Heart right ventricle (tissue), 16 donors: ENCODE measurements around the gene RAB35. TPM values are rescaled to one million over a fixed set of nuclear protein-coding genes. Genes with fewer than 3 reads are reported as not detected.

ENCODE experiments used
- ATAC-seq, 8 donors: fragments of 200-7000 bp; cut with Tn5 transposase; one replicate each; pipeline ENCODE4 v1.9.1; 2020; ENCODE audit warnings: mild to moderate bottlenecking in 8 of 8, moderate library complexity in 8 of 8, moderate number of reproducible peaks in 1 of 8
- DNase-seq, 2 donors: peaks; one replicate each; pipeline ENCODE4 v3.0.0-alpha.2; 2020
- H3K27ac ChIP-seq, 10 donors: fragments of 200-600 bp; sonication (generic) in 2 of 10; one replicate each; pipeline versions ENCODE4 v1.5.0 to v1.8.0; 2020 to 2022; ENCODE audit warnings: mild to moderate bottlenecking in 3 of 10
- H3K27me3 ChIP-seq, 7 donors: fragments of 200-600 bp; one replicate each; pipeline ENCODE4 v1.8.0; 2021 to 2022; ENCODE audit warnings: mild to moderate bottlenecking in 2 of 7
- H3K36me3 ChIP-seq, 9 donors: fragments of 200-600 bp; sonication (generic) in 1 of 9; one replicate each; pipeline versions ENCODE4 v1.5.0 to v1.8.0; 2020 to 2022; ENCODE audit warnings: mild to moderate bottlenecking in 2 of 9
- H3K4me1 ChIP-seq, 9 donors: fragments of 200-600 bp; sonication (generic) in 1 of 9; one replicate each; pipeline versions ENCODE4 v1.5.0 to v1.8.0; 2020 to 2022; ENCODE audit warnings: mild to moderate bottlenecking in 4 of 9
- H3K4me3 ChIP-seq, 10 donors: fragments of 200-600 bp; sonication (generic) in 2 of 10; one replicate each; pipeline versions ENCODE4 v1.5.0 to v1.8.0; 2020 to 2022; ENCODE audit warnings: mild to moderate bottlenecking in 7 of 10, moderate library complexity in 2 of 10
- H3K9me3 ChIP-seq, 11 donors: fragments of 200-600 bp in 10 of 11; sonication (generic) in 2 of 11; one replicate each; pipeline versions ENCODE4 v1.5.0 to v1.8.0; 2013 to 2022; ENCODE audit warnings: mild to moderate bottlenecking in 2 of 11, control low read depth in 1 of 11, moderate library complexity in 1 of 11
- WGBS, 2 donors: extraction: QIAGEN DNeasy Blood & Tissue Kit; methylation state at CpG; one replicate each; pipeline ENCODE4 v1.1.7; 2013; ENCODE audit warnings: inconsistent platforms in 1 of 2; 5-methylcytosine and 5-hydroxymethylcytosine counted together
- intact Hi-C, 10 donors: fragments of 100-400 bp; cut with DNase I; formaldehyde crosslinking; loops; one replicate each; pipeline versions ENCODE4 v1.11.1 to v1.14.2; 2022
- polyA plus RNA-seq, 2 donors: library from polyadenylated mRNA; stranded (reverse); fragments of 200-250 nt; gene quantifications; one replicate each; pipeline ENCODE4 v1.2.3, GENCODE V29; 2013
- total RNA-seq, 10 donors: library from RNA; stranded (reverse); fragmentation: NEBNext Ultra II Directional in 3 of 10; extraction: Animal tissue kit (Norgen Biotek cat#: 25700) in 3 of 10; gene quantifications; one replicate each; pipeline versions ENCODE4 v1.2.1 to v1.2.4, GENCODE V29; 2021 to 2023
- TF ChIP-seq, protein P1 (sequence below), 9 donors: fragments of 200-600 bp; sonication (generic) in 2 of 9; IDR thresholded peaks; one replicate each; pipeline versions ENCODE4 v1.5.0 to v1.8.0; 2021 to 2022; ENCODE audit warnings: antibody characterized with exemption in 9 of 9, mild to moderate bottlenecking in 5 of 9, moderate library complexity in 1 of 9
- donor health status: Arrhythmogenic right ventricular cardiomyopathy.
- donor health status: ischemic (EF 13 %, LVEDD 7.1; RV severe dilation, severe dysfunction).
- donor health status: healthy with polysubstance abuse.
- donor health status: DM: no; HTN: yes; CAD: no.
- donor health status: DM: no; HTN: no; CAD: no.
- donor health status: ischemic (EF 25% LVEDD 6.9; RV normal size, moderate dysfunction).
- donor health status: ischemic (EF 25% LVEDD 5.7; RV mildly dilated, moderate dysfunction).
- donor health status: healthy.
- donor health status: DM: yes; HTN: yes; CAD: no.
- donor health status: Ischemic cardiomyopathy.
- donor health status: ischemic (EF 35%, LVEDD 5.7; RV mildly dilated, moderate dysfunction).
- donor health status: nonischemic (EF 11% LVEDD 7.7; RV severe dilation, severe dysfunction).
- donor health status: DM: yes; HTN: yes; CAD: no.
- donor health status: PGD.
- donor health status: ischemic (EF 29% LVEDD 5.4; RV normal size, mild dysfunction).
- donor health status: nonischemic (EF 23%, LVEDD 6.1; RV moderate dilation, normal function).

RAB35 gene
- total and polyA plus RNA-seq, 12 donors, result 13.3 to 33.6 (median 23.9) TPM

DNA sequence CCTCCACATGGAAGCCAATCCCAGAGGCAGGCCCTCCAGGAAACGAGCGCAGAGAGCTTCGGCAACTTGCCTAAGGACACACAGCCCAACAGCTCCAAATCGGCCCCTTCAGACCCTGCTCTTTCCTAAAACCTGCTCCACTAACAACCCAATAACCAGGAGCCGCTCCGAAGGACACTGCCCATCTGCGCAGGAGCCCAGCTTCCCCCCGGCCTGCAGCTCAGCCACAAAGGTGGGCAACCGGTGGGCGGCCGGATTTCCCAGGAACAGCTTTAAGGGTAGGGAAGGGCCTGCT, 13.6 kb downstream of the RAB35 start:
- Histone ChIP-seq H3K4me3 (no peak overlapping the region), H3K4me1 (peaks cover 11 to 42% (median 32%) of the 10 kb centered on the region in 9 donors), H3K27ac (no peak overlapping the region), H3K36me3 (peaks cover 0 to 97% (median 16%) of the 10 kb centered on the region in 9 donors), H3K9me3 (no peaks in the 10 kb centered on the region), H3K27me3 (no peaks in the 10 kb centered on the region)
- 91 to 92% methylated on average over 11 of the region's 11 CpGs for WGBS, 2 donors
- TF ChIP-seq, protein P1, sequence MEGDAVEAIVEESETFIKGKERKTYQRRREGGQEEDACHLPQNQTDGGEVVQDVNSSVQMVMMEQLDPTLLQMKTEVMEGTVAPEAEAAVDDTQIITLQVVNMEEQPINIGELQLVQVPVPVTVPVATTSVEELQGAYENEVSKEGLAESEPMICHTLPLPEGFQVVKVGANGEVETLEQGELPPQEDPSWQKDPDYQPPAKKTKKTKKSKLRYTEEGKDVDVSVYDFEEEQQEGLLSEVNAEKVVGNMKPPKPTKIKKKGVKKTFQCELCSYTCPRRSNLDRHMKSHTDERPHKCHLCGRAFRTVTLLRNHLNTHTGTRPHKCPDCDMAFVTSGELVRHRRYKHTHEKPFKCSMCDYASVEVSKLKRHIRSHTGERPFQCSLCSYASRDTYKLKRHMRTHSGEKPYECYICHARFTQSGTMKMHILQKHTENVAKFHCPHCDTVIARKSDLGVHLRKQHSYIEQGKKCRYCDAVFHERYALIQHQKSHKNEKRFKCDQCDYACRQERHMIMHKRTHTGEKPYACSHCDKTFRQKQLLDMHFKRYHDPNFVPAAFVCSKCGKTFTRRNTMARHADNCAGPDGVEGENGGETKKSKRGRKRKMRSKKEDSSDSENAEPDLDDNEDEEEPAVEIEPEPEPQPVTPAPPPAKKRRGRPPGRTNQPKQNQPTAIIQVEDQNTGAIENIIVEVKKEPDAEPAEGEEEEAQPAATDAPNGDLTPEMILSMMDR (IDR thresholded peaks at IDR 0.05), result no peak
- no peak for DNase-seq
- intact Hi-C loops, result no loop called here
- ATAC-seq, result no peak

DNA sequence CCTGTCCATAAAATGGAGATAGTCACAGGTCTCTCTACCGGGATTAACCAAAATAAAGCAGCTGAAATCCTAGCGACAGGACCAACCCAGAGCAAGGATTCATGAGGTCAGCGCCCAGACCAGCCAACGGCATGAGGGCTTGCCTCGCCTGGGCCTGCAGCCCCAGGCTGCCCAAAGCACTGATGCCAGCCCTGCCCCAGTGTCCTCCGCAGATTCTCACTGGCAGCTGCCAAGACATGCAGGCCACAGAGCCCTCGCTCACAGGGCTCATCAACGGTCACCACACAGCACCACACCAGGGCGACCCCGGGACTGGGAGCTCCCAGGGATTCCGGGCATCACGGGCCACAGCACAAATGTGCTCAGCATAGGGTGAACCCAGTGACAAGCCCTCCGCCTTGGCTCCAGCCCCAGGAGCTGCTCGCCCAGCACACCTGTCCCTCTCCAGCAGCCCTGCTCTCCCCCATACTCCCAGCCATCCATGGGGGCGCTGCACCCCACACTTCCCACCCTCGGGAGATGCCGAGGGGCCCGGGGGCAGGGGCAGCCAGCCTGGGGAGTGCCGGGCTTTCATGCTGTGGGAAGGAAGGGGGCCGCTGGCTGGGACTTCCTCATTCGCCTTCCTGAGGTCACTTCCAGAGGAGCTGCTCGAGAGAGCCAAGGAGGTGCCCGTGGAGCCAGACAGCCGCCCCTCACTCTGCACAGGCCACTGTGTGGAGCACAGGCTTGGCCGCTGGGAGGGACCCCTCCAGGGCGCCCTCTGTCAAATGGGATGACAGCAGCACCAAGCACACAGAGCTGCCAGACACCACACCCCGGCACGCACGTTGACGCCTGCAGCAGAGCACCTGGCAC, 14.1 kb downstream of the RAB35 start:
- Histone ChIP-seq H3K4me3 (no peak overlapping the region), H3K27ac (peak overlapping the region in 2 of 10 donors; percentile 57 to 69), H3K9me3 (no peaks in the 10 kb centered on the region), H3K36me3 (peaks cover 0 to 97% (median 21%) of the 10 kb centered on the region in 9 donors), H3K27me3 (no peaks in the 10 kb centered on the region), H3K4me1 (peaks cover 11 to 42% (median 32%) of the 10 kb centered on the region in 9 donors)
- intact Hi-C loops, result no loop called here
- DNase-seq (no peak), ATAC-seq (peak in 1 of 8 donors; percentile 13)
- TF ChIP-seq, protein P1 (IDR thresholded peaks at IDR 0.05), result no peak
- 77 to 78% methylated on average over 30 of the region's 30 CpGs for WGBS, 2 donors

DNA sequence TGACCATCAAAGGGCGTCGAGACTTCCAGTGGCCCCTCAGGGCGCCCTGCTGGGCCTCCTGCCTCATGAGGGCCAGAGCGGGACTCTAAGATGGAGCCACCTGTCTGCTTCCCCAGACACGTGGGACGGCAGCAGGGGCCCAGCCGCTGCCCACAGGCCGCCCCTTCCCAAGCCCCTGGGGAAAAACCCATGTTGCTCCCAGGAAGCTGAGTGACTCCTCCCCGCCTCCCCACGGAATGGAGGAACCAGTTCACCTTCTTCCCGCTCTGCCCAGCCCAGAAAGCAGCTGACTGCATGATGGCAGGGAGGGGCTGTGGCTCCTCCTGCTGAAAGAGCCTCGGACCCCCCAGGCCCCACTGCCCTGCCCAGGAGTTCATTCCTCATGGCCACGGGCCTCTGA, 14.9 kb downstream of the RAB35 start:
- WGBS, 2 donors, result 70 to 81% methylated on average over 13 of the region's 13 CpGs
- peak in 1 of 8 donors; percentile 6 for ATAC-seq
- TF ChIP-seq, protein P1 (IDR thresholded peaks at IDR 0.05), result no peak
- peak overlapping the region in 4 of 10 donors; percentile 3 to 22 (median 12) for H3K4me3 ChIP-seq
- H3K4me1 ChIP-seq, result peaks cover 11 to 45% (median 32%) of the 10 kb centered on the region in 9 donors
- H3K27ac ChIP-seq, result peak overlapping the region in 8 of 10 donors; percentile 19 to 69 (median 48)
- intact Hi-C loops, result no loop called here
- no peak for DNase-seq
- no peaks in the 10 kb centered on the region for H3K27me3 ChIP-seq
- peaks cover 5 to 97% (median 29%) of the 10 kb centered on the region in 9 donors for H3K36me3 ChIP-seq
- no peaks in the 10 kb centered on the region for H3K9me3 ChIP-seq

DNA sequence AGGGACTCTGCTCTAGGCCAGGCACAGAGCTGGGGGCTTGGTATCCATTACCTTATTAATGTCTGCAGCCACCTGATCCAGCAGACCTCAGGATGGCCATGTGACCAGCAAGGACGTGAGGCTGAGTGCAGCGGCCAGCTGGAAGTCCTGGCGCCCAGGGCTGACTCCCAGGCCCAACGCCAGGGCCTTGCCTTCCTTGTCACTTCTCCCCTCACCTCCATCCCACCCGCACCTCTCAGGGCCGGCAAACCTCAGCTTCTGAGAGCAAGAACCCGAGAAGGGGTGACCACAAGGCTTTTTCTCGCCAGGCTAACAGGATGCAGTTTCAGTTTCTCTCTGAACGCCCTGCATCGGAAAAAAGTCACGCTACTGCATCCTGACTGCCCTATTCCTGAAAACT, 15.4 kb downstream of the RAB35 start:
- 38 to 43% methylated on average over 11 of the region's 11 CpGs for WGBS, 2 donors
- ATAC-seq, result peak; percentile 14 to 59 (median 52)
- Histone ChIP-seq H3K9me3 (no peaks in the 10 kb centered on the region), H3K27ac (peak overlapping the region in 8 of 10 donors; percentile 20 to 69 (median 38)), H3K4me1 (peaks cover 11 to 49% (median 32%) of the 10 kb centered on the region in 9 donors), H3K4me3 (peak overlapping the region in 4 of 10 donors; percentile 3 to 22 (median 12)), H3K36me3 (peaks cover 5 to 97% (median 33%) of the 10 kb centered on the region in 9 donors), H3K27me3 (no peaks in the 10 kb centered on the region)
- TF ChIP-seq, protein P1 (IDR thresholded peaks at IDR 0.05), result no peak
- DNase-seq, result no peak
- intact Hi-C loops, result no loop called here
